Common myeloid progenitor, CD34-positive (primary cell): ENCODE results near the gene AKR1B1.

Experiments used
- CTCF ChIA-PET: fragments of 350-600 bp; sonication (Branson Sonifier 250); formaldehyde crosslinking; loops from one replicate; lab custom pipeline; 2021; ENCODE audit warnings: antibody characterized with exemption; lab: Charles Lee
- POLR2A ChIA-PET: fragments of 350-600 bp; sonication (Branson Sonifier 250); formaldehyde crosslinking; loops from one replicate; lab custom pipeline; 2021; ENCODE audit warnings: antibody characterized with exemption; lab: Charles Lee
- DNase-seq, 3 donors: peaks; one replicate each; pipeline versions ENCODE4 v3.0.0 to v3.0.0-alpha.2; 2013
- H3K27ac ChIP-seq, 2 experiments: 1 replicate in 1 of 2; 2 replicates in 1 of 2; pipeline ENCODE4 v1.7.0; 2013; ENCODE audit warnings: inconsistent platforms in 2 of 2, low read length in 2 of 2, mild to moderate bottlenecking in 2 of 2, low read depth in 1 of 2, moderate library complexity in 1 of 2; ENCODE audit not compliant: severe bottlenecking in 2 of 2, insufficient read depth in 1 of 2, poor library complexity in 1 of 2
- H3K27me3 ChIP-seq, 5 experiments: replicated peaks in 2 of 5; 1 replicate in 3 of 5; 2 replicates in 2 of 5; pipeline versions ENCODE4 v1.6.1 to v1.7.0; 2013; ENCODE audit warnings: low read length in 4 of 5, mild to moderate bottlenecking in 2 of 5, moderate library complexity in 2 of 5, inconsistent platforms in 1 of 5; ENCODE audit not compliant: insufficient read depth in 5 of 5, control insufficient read depth in 4 of 5
- H3K36me3 ChIP-seq, 4 experiments: 1 replicate in 2 of 4; 2 replicates in 2 of 4; pipeline versions ENCODE4 v1.6.1 to v1.7.0; 2013; ENCODE audit warnings: low read length in 3 of 4, control low read depth in 1 of 4, mild to moderate bottlenecking in 1 of 4; ENCODE audit not compliant: control insufficient read depth in 4 of 4, insufficient read depth in 4 of 4
- H3K4me1 ChIP-seq, 4 experiments: 1 replicate in 3 of 4; 2 replicates in 1 of 4; pipeline versions ENCODE4 v1.6.1 to v1.7.1; 2013; ENCODE audit warnings: low read length in 3 of 4, mild to moderate bottlenecking in 3 of 4, control low read depth in 1 of 4, inconsistent platforms in 1 of 4, moderate library complexity in 1 of 4; ENCODE audit not compliant: control insufficient read depth in 4 of 4, insufficient read depth in 4 of 4; ENCODE audit errors: control extremely low read depth in 1 of 4
- H3K4me3 ChIP-seq, 7 experiments: 1 replicate in 4 of 7; 2 replicates in 3 of 7; pipeline versions ENCODE4 v1.5.1 to v1.7.0; 2013; ENCODE audit warnings: mild to moderate bottlenecking in 7 of 7, low read length in 6 of 7, moderate library complexity in 6 of 7, inconsistent platforms in 2 of 7, low read depth in 2 of 7, control low read depth in 1 of 7; ENCODE audit not compliant: insufficient read depth in 4 of 7, control insufficient read depth in 1 of 7; ENCODE audit errors: extremely low read depth in 1 of 7
- H3K9me3 ChIP-seq, 5 experiments: 1 replicate in 4 of 5; 2 replicates in 1 of 5; pipeline versions ENCODE4 v1.6.1 to v1.7.1; 2013; ENCODE audit warnings: low read length in 4 of 5, mild to moderate bottlenecking in 2 of 5, inconsistent platforms in 1 of 5, low read depth in 1 of 5, moderate library complexity in 1 of 5; ENCODE audit not compliant: control insufficient read depth in 4 of 5, insufficient read depth in 2 of 5; ENCODE audit errors: control extremely low read depth in 1 of 5
- WGBS: methylation state at CpG from one replicate; pipeline ENCODE4 v1.1.5; 2013; ENCODE audit not compliant: insufficient coverage; 5-methylcytosine and 5-hydroxymethylcytosine counted together

Gene AKR1B1

GRCh38 chr7:134444198-134444960 lies 14.5 kb downstream of the AKR1B1 start:
- CTCF ChIA-PET: interaction anchor here (1.0 to 4.9 kb wide), 7 partner anchors 9 to 161 kb away, joined by 3 to 25 read pairs (median 4); partner anchors contain the start of gene AKR1B1
- WGBS: 95% methylated on average over 8 of the region's 9 CpGs
- Histone ChIP-seq H3K36me3 (peaks cover 4 to 82% (median 68%) of the 10 kb centered on the region in 4 experiments), H3K27ac (no peak overlapping the region), H3K4me1 (peaks cover 0 to 18% (median 16%) of the 10 kb centered on the region in 4 experiments), H3K4me3 (no peak overlapping the region), H3K27me3 (no peaks in the 10 kb centered on the region), H3K9me3 (no peaks in the 10 kb centered on the region)
- no peak for DNase-seq
- POLR2A ChIA-PET: no interaction called here

- Histone ChIP-seq H3K27me3 (no peaks in the 10 kb centered on the region), H3K4me1 (peaks cover 0 to 14% (median 11%) of the 10 kb centered on the region in 4 experiments), H3K9me3 (peaks cover 0 to 3% (median 0%) of the 10 kb centered on the region in 5 experiments), H3K27ac (no peak overlapping the region), H3K4me3 (no peak overlapping the region), H3K36me3 (peaks cover 4 to 77% (median 65%) of the 10 kb centered on the region in 4 experiments)
- ChIA-PET CTCF (interaction anchor here (1.0 to 4.9 kb wide), 6 partner anchors 10 to 162 kb away, joined by 3 to 25 read pairs (median 4); partner anchors contain the start of gene AKR1B1), POLR2A (no interaction called here)
- DNase-seq: no peak
- 95% methylated on average over 7 of the region's 10 CpGs for WGBS
Observed at GRCh38 chr7:134443396-134444070, 15.4 kb downstream of the AKR1B1 start.

GRCh38 chr7:134442441-134443220 lies 16.3 kb downstream of the AKR1B1 start:
- no peak for DNase-seq
- H3K27me3 ChIP-seq: no peaks in the 10 kb centered on the region
- ChIA-PET CTCF (interaction anchor here (0.7 to 4.9 kb wide), 6 partner anchors 10 to 163 kb away, joined by 3 to 17 read pairs (median 3); partner anchors contain the start of gene AKR1B1), POLR2A (no interaction called here)
- no peak overlapping the region for H3K27ac ChIP-seq
- peaks cover 0 to 5% (median 0%) of the 10 kb centered on the region in 5 experiments for H3K9me3 ChIP-seq
- peaks cover 4 to 75% (median 60%) of the 10 kb centered on the region in 4 experiments for H3K36me3 ChIP-seq
- WGBS: 100% methylated on average over 5 of the region's 9 CpGs
- no peak overlapping the region for H3K4me3 ChIP-seq
- H3K4me1 ChIP-seq: peaks cover 0 to 5% (median 4%) of the 10 kb centered on the region in 4 experiments

- no peaks in the 10 kb centered on the region for H3K4me1 ChIP-seq
- CTCF ChIA-PET: interaction anchor here (1.1 to 1.3 kb wide), 2 partner anchors 9 to 72 kb away, joined by 3 to 5 read pairs; no protein-coding TSS in a partner anchor
- no peaks in the 10 kb centered on the region for H3K27me3 ChIP-seq
- WGBS: 100% methylated on average over 1 of the region's 4 CpGs
- POLR2A ChIA-PET: no interaction called here
- no peak overlapping the region for H3K4me3 ChIP-seq
- H3K27ac ChIP-seq: no peak overlapping the region
- peaks cover 0 to 63% (median 49%) of the 10 kb centered on the region in 4 experiments for H3K36me3 ChIP-seq
- H3K9me3 ChIP-seq: peaks cover 0 to 5% (median 0%) of the 10 kb centered on the region in 5 experiments
- no peak for DNase-seq
Observed at GRCh38 chr7:134441264-134441663, 17.6 kb downstream of the AKR1B1 start.

GRCh38 chr7:134440476-134440875 lies 18.4 kb downstream of the AKR1B1 start:
- no peak for DNase-seq
- no peak overlapping the region for H3K4me3 ChIP-seq
- no peaks in the 10 kb centered on the region for H3K27me3 ChIP-seq
- 95% methylated on average over 4 of the region's 4 CpGs for WGBS
- peaks cover 0 to 55% (median 42%) of the 10 kb centered on the region in 4 experiments for H3K36me3 ChIP-seq
- ChIA-PET CTCF (interaction anchor here (1.1 to 1.3 kb wide), 2 partner anchors 8 to 73 kb away, joined by 3 to 5 read pairs; no protein-coding TSS in a partner anchor), POLR2A (no interaction called here)
- peaks cover 0 to 5% (median 0%) of the 10 kb centered on the region in 5 experiments for H3K9me3 ChIP-seq
- no peak overlapping the region for H3K27ac ChIP-seq
- H3K4me1 ChIP-seq: no peaks in the 10 kb centered on the region

GRCh38 chr7:134440067-134440466 lies 18.8 kb downstream of the AKR1B1 start:
- Histone ChIP-seq H3K4me1 (no peaks in the 10 kb centered on the region), H3K27ac (no peak overlapping the region), H3K27me3 (no peaks in the 10 kb centered on the region), H3K36me3 (peaks cover 0 to 55% (median 40%) of the 10 kb centered on the region in 4 experiments), H3K4me3 (no peak overlapping the region), H3K9me3 (peaks cover 0 to 5% (median 0%) of the 10 kb centered on the region in 5 experiments)
- POLR2A ChIA-PET: no interaction called here
- CTCF ChIA-PET: interaction anchor here (1.1 to 1.3 kb wide), 2 partner anchors 8 to 74 kb away, joined by 3 to 5 read pairs; no protein-coding TSS in a partner anchor
- 96% methylated on average over 8 of the region's 8 CpGs for WGBS
- no peak for DNase-seq
